Esophagus squamous epithelium (tissue), 5 donors: ENCODE results near the gene CTPS2. TPM values are rescaled to one million over a fixed set of nuclear protein-coding genes. Genes with fewer than 3 reads are reported as not detected.

Experiments used
- DNase-seq: peaks from one replicate; lab custom pipeline; 2025; lab: John Stamatoyannopoulos, UW
- H3K27ac ChIP-seq, 4 donors: fragments of 200-600 bp; sonication (generic); one replicate each; pipeline ENCODE4 v1.5.1; 2016 to 2019; ENCODE audit warnings: mild to moderate bottlenecking in 1 of 4
- H3K27me3 ChIP-seq, 4 donors: fragments of 200-600 bp; sonication (generic); 1 replicate in 3 of 4; 2 replicates in 1 of 4; pipeline versions ENCODE4 v1.5.1 to v1.6.0; 2017 to 2021; ENCODE audit warnings: antibody characterized with exemption in 1 of 4
- H3K36me3 ChIP-seq, 3 donors: fragments of 200-600 bp; sonication (generic); one replicate each; pipeline ENCODE4 v1.5.1; 2016 to 2019
- H3K4me1 ChIP-seq, 3 donors: fragments of 200-600 bp; sonication (generic); one replicate each; pipeline ENCODE4 v1.5.1; 2017 to 2019
- H3K4me3 ChIP-seq, 4 donors: fragments of 200-600 bp; sonication (generic); 1 replicate in 3 of 4; 2 replicates in 1 of 4; pipeline ENCODE4 v1.5.1; 2016 to 2019; ENCODE audit warnings: mild to moderate bottlenecking in 2 of 4, moderate library complexity in 1 of 4
- H3K9me3 ChIP-seq, 3 donors: fragments of 200-600 bp; sonication (generic); one replicate each; pipeline ENCODE4 v1.5.1; 2016 to 2019
- CTCF ChIP-seq, 6 experiments: fragments of 450-650 bp in 4 of 6; fragments of 200-600 bp in 2 of 6; sonication (generic) in 2 of 6; IDR thresholded peaks; one replicate each; pipeline ENCODE4 v1.5.1; 2016 to 2019; ENCODE audit warnings: antibody characterized with exemption in 6 of 6, mild to moderate bottlenecking in 4 of 6, moderate library complexity in 4 of 6
- POLR2A ChIP-seq, 4 donors: fragments of 450-650 bp; IDR thresholded peaks; one replicate each; pipeline ENCODE4 v1.6.1; 2017; ENCODE audit warnings: antibody characterized with exemption in 4 of 4, mild to moderate bottlenecking in 4 of 4, moderate library complexity in 3 of 4
- WGBS, 2 donors: methylation state at CpG; one replicate each; pipeline ENCODE4 v1.1.5; 2018; 5-methylcytosine and 5-hydroxymethylcytosine counted together
- intact Hi-C: fragments of 100-400 bp; cut with DNase I; formaldehyde crosslinking; loops from one replicate; pipeline ENCODE4 v1.15.0; 2022
- total RNA-seq, 4 donors: library from RNA; depleted of rRNA; stranded (reverse); fragments of >200 nt; gene quantifications; one replicate each; pipeline ENCODE4 v1.1.0, GENCODE V29; 2016
- donor health status: DM: yes; HTN: yes; CAD: no.

CTPS2 gene
- total RNA-seq, 4 donors from 2014 or later, result 4.1 to 9.7 (median 6.3) TPM

GRCh38 chrX:16665089-16665488 lies 47.4 kb downstream of the CTPS2 start:
- Histone ChIP-seq H3K36me3 (peaks cover 0 to 27% (median 0%) of the 10 kb centered on the region in 3 donors), H3K4me1 (no peaks in the 10 kb centered on the region), H3K27me3 (no peaks in the 10 kb centered on the region), H3K4me3 (no peak overlapping the region), H3K9me3 (no peaks in the 10 kb centered on the region), H3K27ac (no peak overlapping the region)
- TF ChIP-seq POLR2A (IDR thresholded peaks at IDR 0.05) (no peak), CTCF (IDR thresholded peaks at IDR 0.05) (no peak)
- WGBS, 2 donors, result 23 to 37% methylated on average over 2 of the region's 2 CpGs
- DNase-seq, result no peak
- intact Hi-C loops, result loop anchor here (10.0 kb wide), 1 partner anchor 230 kb away; no protein-coding TSS in a partner anchor

GRCh38 chrX:16664626-16665025 lies 47.8 kb downstream of the CTPS2 start:
- 79 to 89% methylated on average over 2 of the region's 2 CpGs for WGBS, 2 donors
- intact Hi-C loops, result loop anchor here (10.0 kb wide), 1 partner anchor 230 kb away; no protein-coding TSS in a partner anchor
- no peak for DNase-seq
- TF ChIP-seq POLR2A (IDR thresholded peaks at IDR 0.05) (no peak), CTCF (IDR thresholded peaks at IDR 0.05) (no peak)
- no peaks in the 10 kb centered on the region for H3K9me3 ChIP-seq
- no peak overlapping the region for H3K27ac ChIP-seq
- no peak overlapping the region for H3K4me3 ChIP-seq
- no peaks in the 10 kb centered on the region for H3K27me3 ChIP-seq
- peaks cover 0 to 23% (median 0%) of the 10 kb centered on the region in 3 donors for H3K36me3 ChIP-seq
- no peaks in the 10 kb centered on the region for H3K4me1 ChIP-seq

GRCh38 chrX:16664074-16664473 lies 48.4 kb downstream of the CTPS2 start:
- no peak overlapping the region for H3K4me3 ChIP-seq
- H3K27ac ChIP-seq, result no peak overlapping the region
- no peaks in the 10 kb centered on the region for H3K27me3 ChIP-seq
- no peaks in the 10 kb centered on the region for H3K9me3 ChIP-seq
- H3K4me1 ChIP-seq, result no peaks in the 10 kb centered on the region
- WGBS, 2 donors, result 88 to 97% methylated on average over 5 of the region's 5 CpGs
- H3K36me3 ChIP-seq, result peaks cover 0 to 17% (median 0%) of the 10 kb centered on the region in 3 donors
- no peak for DNase-seq
- intact Hi-C loops, result loop anchor here (10.0 kb wide), 1 partner anchor 229 kb away; no protein-coding TSS in a partner anchor
- TF ChIP-seq POLR2A (IDR thresholded peaks at IDR 0.05), result no peak
- TF ChIP-seq CTCF (IDR thresholded peaks at IDR 0.05), result no peak

- H3K27ac ChIP-seq, result no peak overlapping the region
- no peaks in the 10 kb centered on the region for H3K4me1 ChIP-seq
- H3K4me3 ChIP-seq, result no peak overlapping the region
- H3K27me3 ChIP-seq, result no peaks in the 10 kb centered on the region
- DNase-seq, result no peak
- H3K36me3 ChIP-seq, result peaks cover 0 to 12% (median 0%) of the 10 kb centered on the region in 3 donors
- WGBS, 2 donors, result 49 to 100% methylated on average over 1 to 2 of the region's 2 CpGs
- H3K9me3 ChIP-seq, result no peaks in the 10 kb centered on the region
- intact Hi-C loops, result loop anchor here (10.0 kb wide), 1 partner anchor 228 kb away; no protein-coding TSS in a partner anchor
- TF ChIP-seq POLR2A (IDR thresholded peaks at IDR 0.05) (no peak), CTCF (IDR thresholded peaks at IDR 0.05) (no peak)
Observed at GRCh38 chrX:16662402-16662801, 50.1 kb downstream of the CTPS2 start.

GRCh38 chrX:16661495-16661894 lies 51.0 kb downstream of the CTPS2 start:
- TF ChIP-seq CTCF (IDR thresholded peaks at IDR 0.05), result no peak
- TF ChIP-seq POLR2A (IDR thresholded peaks at IDR 0.05), result no peak
- Histone ChIP-seq H3K27ac (no peak overlapping the region), H3K36me3 (peaks cover 0 to 9% (median 0%) of the 10 kb centered on the region in 3 donors), H3K4me1 (no peaks in the 10 kb centered on the region), H3K9me3 (no peaks in the 10 kb centered on the region), H3K4me3 (no peak overlapping the region), H3K27me3 (no peaks in the 10 kb centered on the region)
- WGBS, 2 donors, result 58 to 78% methylated on average over 2 of the region's 2 CpGs
- DNase-seq, result no peak
- intact Hi-C loops, result loop anchor here (10.0 kb wide), 1 partner anchor 227 kb away; no protein-coding TSS in a partner anchor
